GM12878 (cell line): ENCODE data around the gene PRR7. TPM values are rescaled to one million over a fixed set of nuclear protein-coding genes. Genes with fewer than 3 reads are reported as not detected.

Source experiments
- ATAC-seq: fragments of 200-7000 bp; cut with Tn5 transposase; 3 replicates; pipeline ENCODE4 v1.9.1; 2020; ENCODE audit warnings: mild to moderate bottlenecking, moderate library complexity
- BruUV-seq: library from RNA; stranded (reverse); fragments of 400-500 nt; replicated peaks from 2 replicates; lab custom pipeline; 2021; lab: Mats Ljungman, UMichigan
- CTCF ChIA-PET: fragments of 300-600 bp; sonication (Branson Sonifier 250); formaldehyde crosslinking; extraction: SDS; loops from one replicate; lab custom pipeline; 2021; ENCODE audit warnings: inconsistent platforms; lab: Yijun Ruan, JAX
- POLR2A ChIA-PET: fragments of 350-600 bp; formaldehyde crosslinking; extraction: SDS; loops from one replicate; lab custom pipeline; 2021; ENCODE audit warnings: inconsistent platforms; lab: Charles Lee
- RAD21 ChIA-PET: fragments of 300-600 bp; sonication (Branson Sonifier 250); formaldehyde crosslinking; loops from one replicate; lab custom pipeline; 2023; ENCODE audit warnings: antibody characterized with exemption; ENCODE audit not compliant: unreplicated experiment; lab: Charles Lee
- SMC1A ChIA-PET: fragments of 300-600 bp; sonication (Branson Sonifier 250); formaldehyde crosslinking; loops from one replicate; lab custom pipeline; 2023; ENCODE audit not compliant: unreplicated experiment, uncharacterized antibody; lab: Charles Lee
- DNase-seq: peaks from one replicate; pipeline ENCODE4 v3.0.0-alpha.2; 2011; ENCODE audit warnings: low read depth, low spot score
- FAIRE-seq: peaks from 3 replicates; lab custom pipeline; 2011; peaks lifted over from hg19 to GRCh38; lab: Jason Lieb, UNC
- H2AFZ ChIP-seq: 2 replicates; pipeline ENCODE4 v1.6.0; 2011; ENCODE audit warnings: low read depth, low read length, control low read depth; ENCODE audit not compliant: control insufficient read depth
- H3K27ac ChIP-seq: 2 replicates; pipeline ENCODE4 v1.5.1; 2011; ENCODE audit warnings: control low read depth; ENCODE audit not compliant: control insufficient read depth, insufficient read depth
- H3K27me3 ChIP-seq, 2 experiments: replicated peaks in 1 of 2; 2 replicates each; pipeline versions ENCODE4 v1.6.0 to v1.6.1; 2011; ENCODE audit warnings: low read length in 1 of 2; ENCODE audit not compliant: control insufficient read depth in 2 of 2, insufficient read depth in 2 of 2
- H3K36me3 ChIP-seq, 2 experiments: 2 replicates each; pipeline ENCODE4 v1.5.1; 2011; ENCODE audit warnings: low read length in 1 of 2; ENCODE audit not compliant: control insufficient read depth in 2 of 2, insufficient read depth in 2 of 2
- H3K4me1 ChIP-seq: 2 replicates; pipeline ENCODE4 v1.6.1; 2011; ENCODE audit warnings: mild to moderate bottlenecking, low read length, moderate library complexity, mixed read lengths; ENCODE audit not compliant: control insufficient read depth, insufficient read depth
- H3K4me2 ChIP-seq: 2 replicates; pipeline ENCODE4 v1.6.0; 2011; ENCODE audit warnings: control low read depth; ENCODE audit not compliant: control insufficient read depth, insufficient read depth
- H3K4me3 ChIP-seq: fragments of 200-600 bp; sonication (generic); 2 replicates; pipeline ENCODE4 v1.5.1; 2016
- H3K79me2 ChIP-seq: 2 replicates; pipeline ENCODE4 v1.6.0; 2011; ENCODE audit warnings: low read length; ENCODE audit not compliant: control insufficient read depth, insufficient read depth
- H3K9ac ChIP-seq: 2 replicates; pipeline ENCODE4 v1.8.0; 2011; ENCODE audit warnings: low read length, control low read depth, mixed read lengths; ENCODE audit not compliant: control insufficient read depth, insufficient read depth
- H3K9me3 ChIP-seq: replicated peaks from 3 replicates; pipeline ENCODE4 v1.5.1; 2011; ENCODE audit warnings: mild to moderate bottlenecking, low read length; ENCODE audit not compliant: control insufficient read depth, insufficient read depth
- H4K20me1 ChIP-seq: 2 replicates; pipeline ENCODE4 v1.6.0; 2011; ENCODE audit not compliant: control insufficient read depth, insufficient read depth
- BACH1 ChIP-seq: fragments of 450-650 bp; IDR thresholded peaks from 2 replicates; pipeline ENCODE4 v1.6.1; 2017; ENCODE audit warnings: mild to moderate bottlenecking, borderline replicate concordance
- BHLHE40 ChIP-seq, 2 experiments: fragments of 450-650 bp in 1 of 2; IDR thresholded peaks; 2 replicates each; pipeline ENCODE4 v1.6.1; 2011 to 2017; ENCODE audit warnings: low read depth in 2 of 2, borderline replicate concordance in 1 of 2, improper control_type of control experiment in 1 of 2, low read length in 1 of 2, mild to moderate bottlenecking in 1 of 2
- CBFB ChIP-seq: IDR thresholded peaks from 2 replicates; pipeline ENCODE4 v1.6.1; 2016; ENCODE audit warnings: antibody characterized with exemption, low read depth
- CBX3 ChIP-seq: fragments of 200-600 bp; sonication (generic); IDR thresholded peaks from 2 replicates; pipeline ENCODE4 v1.6.1; 2016; ENCODE audit warnings: low read depth, borderline replicate concordance
- EED ChIP-seq: sonication (generic); IDR thresholded peaks from 2 replicates; pipeline ENCODE4 v1.6.1; 2016; ENCODE audit warnings: antibody characterized with exemption, low read depth
- ETV6 ChIP-seq, 2 experiments: fragments of 450-650 bp in 1 of 2; IDR thresholded peaks in 1 of 2; conservative IDR thresholded peaks in 1 of 2; 2 replicates each; pipeline ENCODE4 v1.6.1; 2014; ENCODE audit warnings: antibody characterized with exemption in 1 of 2, borderline replicate concordance in 1 of 2, low read depth in 1 of 2, mild to moderate bottlenecking in 1 of 2, moderate library complexity in 1 of 2
- HCFC1 ChIP-seq: fragments of 150-350 bp; IDR thresholded peaks from 2 replicates; pipeline ENCODE4 v1.6.1; 2014; ENCODE audit warnings: low read length
- HDGF ChIP-seq: fragments of 450-650 bp; IDR thresholded peaks from 2 replicates; pipeline ENCODE4 v1.6.1; 2016; ENCODE audit warnings: antibody characterized with exemption
- NR2F1 ChIP-seq: fragments of 450-650 bp; conservative IDR thresholded peaks from 2 replicates; pipeline ENCODE4 v1.6.1; 2017; ENCODE audit warnings: mild to moderate bottlenecking
- POLR2AphosphoS2 ChIP-seq: IDR thresholded peaks from 2 replicates; pipeline ENCODE4 v1.6.1; 2011; ENCODE audit warnings: low read depth, mild to moderate bottlenecking, low read length, improper control_type of control experiment, moderate library complexity
- SIN3A ChIP-seq: IDR thresholded peaks from 2 replicates; pipeline ENCODE4 v1.6.1; 2012; ENCODE audit warnings: low read depth, low read length, improper control_type of control experiment
- SPI1 ChIP-seq: IDR thresholded peaks from 2 replicates; pipeline ENCODE4 v1.6.1; 2011; ENCODE audit warnings: low read depth, mild to moderate bottlenecking, low read length, moderate library complexity, borderline replicate concordance; ENCODE audit not compliant: insufficient read depth
- STAT3 ChIP-seq: IDR thresholded peaks from 2 replicates; pipeline ENCODE4 v1.6.1; 2011; ENCODE audit warnings: low read depth, low read length, improper control_type of control experiment
- YY1 ChIP-seq: IDR thresholded peaks from 2 replicates; pipeline ENCODE4 v1.6.1; 2011; ENCODE audit warnings: low read depth, mild to moderate bottlenecking, low read length
- ZBTB11 ChIP-seq: fragments of 450-650 bp; formaldehyde crosslinking; IDR thresholded peaks from 2 replicates; pipeline ENCODE4 v1.5.0; 2022; ENCODE audit warnings: mild to moderate bottlenecking, missing genetic modification characterization
- WGBS: methylation state at CpG from one replicate; pipeline ENCODE4 v1.1.6; 2016; ENCODE audit warnings: low lambda C conversion rate; ENCODE audit not compliant: insufficient replicate concordance, insufficient coverage; ENCODE audit errors: missing lambda C conversion rate; 5-methylcytosine and 5-hydroxymethylcytosine counted together
- in situ Hi-C: fragments of 300-500 bp; cut with MboI; formaldehyde crosslinking; loops from 9 replicates; pipeline ENCODE4 v1.14.3; 2018; ENCODE audit warnings: mixed read lengths
- intact Hi-C: fragments of 100-400 bp; cut with micrococcal nuclease; formaldehyde crosslinking; loops from one replicate; pipeline ENCODE4 v1.14.2; 2022; ENCODE audit not compliant: unreplicated experiment
- polyA plus RNA-seq, 11 experiments: library from polyadenylated mRNA; depleted of rRNA in 4 of 11; unstranded in 6 of 11; stranded (reverse) in 5 of 11; fragments of >200 nt; fragmentation: Nextera tagmentation in 4 of 11; fragmentation: Illumina TruSeq in 1 of 11; extraction: Ambion mirVana in 4 of 11; extraction: Trizol in 1 of 11; gene quantifications; 1 replicate in 1 of 11; 2 replicates in 10 of 11; pipeline versions ENCODE4 v1.2.1 to v1.2.3, GENCODE V29; 2011 to 2016; ENCODE audit warnings: inconsistent platforms in 2 of 11, missing spikeins in 2 of 11, low read depth in 1 of 11
- total RNA-seq, 4 experiments: library from RNA; depleted of rRNA in 3 of 4; stranded (reverse); fragments of >200 nt in 3 of 4; fragmentation: Illumina TruSeq in 1 of 4; extraction: Trizol in 1 of 4; gene quantifications; 2 replicates each; pipeline versions ENCODE4 v1.2.1 to v1.2.3, GENCODE V29; 2013 to 2021
- TF ChIP-seq, protein P1 (sequence below): IDR thresholded peaks from 2 replicates; pipeline ENCODE4 v1.6.1; 2012; ENCODE audit warnings: low read length, inconsistent platforms
- TF ChIP-seq, protein P2 (sequence below): fragments of 450-650 bp; IDR thresholded peaks from 2 replicates; pipeline ENCODE4 v1.6.1; 2016; ENCODE audit warnings: mild to moderate bottlenecking

PRR7 gene
- total and polyA plus RNA-seq, 10 of the 15 experiments (the other 5 are each of a cell fraction or from before 2014, with no cell fraction given) = 0.09 to 18.8 (median 4.6) TPM; not detected in 2

DNA sequence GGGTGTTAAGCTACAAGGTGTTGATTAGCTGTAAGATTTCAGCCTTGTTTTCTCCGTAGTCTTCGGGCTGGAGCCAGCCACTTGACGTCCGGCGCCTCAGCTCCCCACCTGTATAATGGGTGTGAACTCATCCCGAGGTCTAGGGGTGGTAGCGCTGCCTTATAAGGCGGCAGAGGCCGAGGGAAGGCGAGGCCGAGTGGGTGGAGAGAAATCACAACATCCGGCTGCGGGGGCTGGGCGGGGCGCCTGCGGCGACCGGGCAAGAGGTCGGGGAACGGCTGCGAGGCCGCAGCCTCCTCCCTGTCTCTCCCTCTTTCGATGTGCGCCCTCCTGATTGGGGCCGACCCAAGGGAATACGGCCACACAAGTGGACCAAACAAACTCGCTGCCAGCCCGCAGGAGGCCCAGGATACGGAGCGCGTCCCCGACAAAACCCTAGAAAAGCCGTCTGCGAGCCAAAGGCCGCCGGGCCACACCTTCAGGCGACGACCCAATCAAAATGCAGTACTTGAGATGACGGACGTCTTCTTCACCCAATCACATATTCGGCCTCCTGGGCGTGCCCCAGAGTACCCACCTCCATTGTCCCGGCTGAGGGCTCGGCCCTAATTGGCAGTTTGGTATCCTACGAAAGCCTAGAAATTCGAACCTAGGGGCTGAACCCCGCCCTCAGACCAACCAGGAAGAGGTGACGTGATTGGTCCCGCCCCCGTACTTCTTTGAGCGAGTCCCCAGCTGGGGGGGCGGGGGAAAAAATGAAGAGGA lies 20.6 kb upstream of the PRR7 start:
- intact Hi-C loops = loop anchor here (1.0 to 2.0 kb wide), 2 partner anchors 14 to 29 kb away; no protein-coding TSS in a partner anchor
- CTCF ChIA-PET = interaction anchor here (0.6 to 13.2 kb wide), 10 partner anchors 11 to 113 kb away, joined by 3 to 188 read pairs (median 10); partner anchors contain the start of genes PFN3 and PRR7
- in situ Hi-C loops = no loop called here
- under 1% methylated on average over 52 of the region's 52 CpGs for WGBS
- no peaks in the 10 kb centered on the region for H3K36me3 ChIP-seq
- FAIRE-seq (peak; percentile 100), ATAC-seq (peak; percentile 81), DNase-seq (peak; percentile 100)
- RAD21 ChIA-PET = interaction anchor here (0.6 to 11.0 kb wide), 12 partner anchors 13 to 83 kb away, joined by 3 to 288 read pairs (median 6); partner anchors contain the start of genes F12 and PRR7
- no peaks in the 10 kb centered on the region for H3K9me3 ChIP-seq
- H3K9ac ChIP-seq = peak overlapping the region; percentile 89
- peak overlapping the region; percentile 95 for H2AFZ ChIP-seq
- peak overlapping the region; percentile 62; the same call in 1 of the 2 replicates for H3K4me3 ChIP-seq
- H3K79me2 ChIP-seq = peaks cover 43% of the 10 kb centered on the region
- no TSS peak for BruUV-seq
- H3K27me3 ChIP-seq = no peaks in the 10 kb centered on the region
- H3K4me2 ChIP-seq = peak overlapping the region; percentile 100
- H4K20me1 ChIP-seq = no peaks in the 10 kb centered on the region
- POLR2A ChIA-PET = interaction anchor here (0.6 to 13.4 kb wide), 17 partner anchors 8 to 887 kb away, joined by 3 to 358 read pairs (median 5); partner anchors contain the start of genes DOK3, F12, PDLIM7 and PFN3
- H3K27ac ChIP-seq = peak overlapping the region; percentile 99
- H3K4me1 ChIP-seq = peaks cover 37% of the 10 kb centered on the region
- SMC1A ChIA-PET = interaction anchor here (0.7 to 7.5 kb wide), 11 partner anchors 10 to 32 kb away, joined by 3 to 64 read pairs (median 4); partner anchors contain the start of genes PFN3 and PRR7
- no peak for TF ChIP-seq ZBTB11
- peak; percentile 3 to 64; a peak in 1 of 4 replicates for TF ChIP-seq BHLHE40 (IDR thresholded peaks at IDR 0.05; ENCODE audit: borderline replicate concordance in 1 of 2, low read depth in 2 of 2, low read length in 1 of 2)
- 0 out of 2 replicates have a peak, but pooled peaks have one; percentile 48 for TF ChIP-seq HDGF
- TF ChIP-seq, protein P1, sequence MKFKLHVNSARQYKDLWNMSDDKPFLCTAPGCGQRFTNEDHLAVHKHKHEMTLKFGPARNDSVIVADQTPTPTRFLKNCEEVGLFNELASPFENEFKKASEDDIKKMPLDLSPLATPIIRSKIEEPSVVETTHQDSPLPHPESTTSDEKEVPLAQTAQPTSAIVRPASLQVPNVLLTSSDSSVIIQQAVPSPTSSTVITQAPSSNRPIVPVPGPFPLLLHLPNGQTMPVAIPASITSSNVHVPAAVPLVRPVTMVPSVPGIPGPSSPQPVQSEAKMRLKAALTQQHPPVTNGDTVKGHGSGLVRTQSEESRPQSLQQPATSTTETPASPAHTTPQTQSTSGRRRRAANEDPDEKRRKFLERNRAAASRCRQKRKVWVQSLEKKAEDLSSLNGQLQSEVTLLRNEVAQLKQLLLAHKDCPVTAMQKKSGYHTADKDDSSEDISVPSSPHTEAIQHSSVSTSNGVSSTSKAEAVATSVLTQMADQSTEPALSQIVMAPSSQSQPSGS = no peak
- peak; percentile 9; the same call in 1 of the 2 replicates for TF ChIP-seq HCFC1
- no peak for TF ChIP-seq ETV6 (conservative IDR thresholded peaks at IDR 0.05 in 1 of 2, IDR thresholded peaks at IDR 0.05 in 1 of 2; ENCODE audit: borderline replicate concordance in 1 of 2, low read depth in 1 of 2)
- no peak for TF ChIP-seq CBX3
- TF ChIP-seq STAT3 = no peak
- peak; percentile 97 for TF ChIP-seq NR2F1
- TF ChIP-seq POLR2AphosphoS2 = no peak; the same call in 1 of the 2 replicates
- TF ChIP-seq BACH1 = peak; percentile 69; the same call in 1 of the 2 replicates
- TF ChIP-seq YY1 = peak; percentile 71
- TF ChIP-seq EED = peak; percentile 74
- TF ChIP-seq, protein P2, sequence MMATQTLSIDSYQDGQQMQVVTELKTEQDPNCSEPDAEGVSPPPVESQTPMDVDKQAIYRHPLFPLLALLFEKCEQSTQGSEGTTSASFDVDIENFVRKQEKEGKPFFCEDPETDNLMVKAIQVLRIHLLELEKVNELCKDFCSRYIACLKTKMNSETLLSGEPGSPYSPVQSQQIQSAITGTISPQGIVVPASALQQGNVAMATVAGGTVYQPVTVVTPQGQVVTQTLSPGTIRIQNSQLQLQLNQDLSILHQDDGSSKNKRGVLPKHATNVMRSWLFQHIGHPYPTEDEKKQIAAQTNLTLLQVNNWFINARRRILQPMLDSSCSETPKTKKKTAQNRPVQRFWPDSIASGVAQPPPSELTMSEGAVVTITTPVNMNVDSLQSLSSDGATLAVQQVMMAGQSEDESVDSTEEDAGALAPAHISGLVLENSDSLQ = peak; percentile 99
- TF ChIP-seq CBFB = 0 out of 2 replicates have a peak, but pooled peaks have one; percentile 38
- no peak for TF ChIP-seq SPI1
- TF ChIP-seq SIN3A = no peak
